Osteocyte (in vitro differentiated cells): ENCODE results near the gene ANTXR2. TPM values are rescaled to one million over a fixed set of nuclear protein-coding genes. Genes with fewer than 3 reads are reported as not detected.

Experiments used
- DNase-seq: peaks from one replicate; pipeline ENCODE4 v3.0.0; 2021; ENCODE audit warnings: mixed read lengths; ENCODE audit not compliant: unreplicated experiment; ENCODE audit errors: extremely low spot score
- H3K27ac Mint-ChIP-seq: one replicate; pipeline ENCODE4 v1.8.0; 2021; ENCODE audit warnings: mild to moderate bottlenecking, mixed read lengths; ENCODE audit not compliant: unreplicated experiment
- H3K27me3 Mint-ChIP-seq: one replicate; pipeline ENCODE4 v1.8.0; 2021; ENCODE audit warnings: mixed read lengths; ENCODE audit not compliant: unreplicated experiment
- H3K36me3 Mint-ChIP-seq: one replicate; pipeline ENCODE4 v1.8.0; 2021; ENCODE audit warnings: mixed read lengths; ENCODE audit not compliant: unreplicated experiment
- H3K4me1 Mint-ChIP-seq: one replicate; pipeline ENCODE4 v1.8.0; 2021; ENCODE audit warnings: mixed read lengths; ENCODE audit not compliant: unreplicated experiment
- H3K4me3 Mint-ChIP-seq: one replicate; pipeline ENCODE4 v1.8.0; 2021; ENCODE audit warnings: mild to moderate bottlenecking, moderate library complexity, mixed read lengths; ENCODE audit not compliant: unreplicated experiment
- H3K9me3 Mint-ChIP-seq: one replicate; pipeline ENCODE4 v1.8.0; 2021; ENCODE audit warnings: mixed read lengths; ENCODE audit not compliant: unreplicated experiment
- CTCF ChIP-seq: fragments of 200-600 bp; sonication (generic); IDR thresholded peaks from 2 replicates; pipeline ENCODE4 v1.5.0; 2021; ENCODE audit warnings: antibody characterized with exemption, mild to moderate bottlenecking, moderate library complexity
- total RNA-seq: library from RNA; stranded (reverse); gene quantifications from 2 replicates; pipeline ENCODE4 v1.2.1, GENCODE V29; 2021

Gene ANTXR2
- total RNA-seq, 1 donor from 2014 or later, result 35.3 TPM

GRCh38 chr4:79927931-79928330 is 145.1 kb downstream of the ANTXR2 start:
- no peaks in the 10 kb centered on the region for H3K36me3 Mint-ChIP-seq
- TF ChIP-seq CTCF, result no peak
- H3K4me3 Mint-ChIP-seq, result no peak overlapping the region
- no peaks in the 10 kb centered on the region for H3K9me3 Mint-ChIP-seq
- no peak for DNase-seq
- H3K4me1 Mint-ChIP-seq, result no peaks in the 10 kb centered on the region
- H3K27ac Mint-ChIP-seq, result no peak overlapping the region
- no peaks in the 10 kb centered on the region for H3K27me3 Mint-ChIP-seq

GRCh38 chr4:79923281-79923680 is 149.7 kb downstream of the ANTXR2 start:
- Mint-ChIP-seq H3K4me3 (no peak overlapping the region), H3K9me3 (peaks cover 2% of the 10 kb centered on the region), H3K36me3 (no peaks in the 10 kb centered on the region), H3K27ac (no peak overlapping the region), H3K27me3 (no peaks in the 10 kb centered on the region), H3K4me1 (no peaks in the 10 kb centered on the region)
- no peak for DNase-seq
- no peak for TF ChIP-seq CTCF

GRCh38 chr4:79922011-79922410 is 151.0 kb downstream of the ANTXR2 start:
- Mint-ChIP-seq H3K4me3 (no peak overlapping the region), H3K27ac (no peak overlapping the region), H3K4me1 (no peaks in the 10 kb centered on the region), H3K9me3 (peaks cover 8% of the 10 kb centered on the region), H3K36me3 (no peaks in the 10 kb centered on the region), H3K27me3 (no peaks in the 10 kb centered on the region)
- DNase-seq, result no peak
- TF ChIP-seq CTCF, result no peak

- no peak for DNase-seq
- Mint-ChIP-seq H3K4me1 (no peaks in the 10 kb centered on the region), H3K27me3 (no peaks in the 10 kb centered on the region), H3K4me3 (no peak overlapping the region), H3K36me3 (no peaks in the 10 kb centered on the region), H3K9me3 (peaks cover 8% of the 10 kb centered on the region), H3K27ac (no peak overlapping the region)
- no peak for TF ChIP-seq CTCF
Observed at GRCh38 chr4:79920163-79920853, 152.7 kb downstream of the ANTXR2 start.

- H3K27ac Mint-ChIP-seq, result no peak overlapping the region
- H3K4me1 Mint-ChIP-seq, result no peaks in the 10 kb centered on the region
- no peak for TF ChIP-seq CTCF
- H3K27me3 Mint-ChIP-seq, result no peaks in the 10 kb centered on the region
- no peak overlapping the region for H3K4me3 Mint-ChIP-seq
- H3K9me3 Mint-ChIP-seq, result peaks cover 8% of the 10 kb centered on the region
- DNase-seq, result no peak
- no peaks in the 10 kb centered on the region for H3K36me3 Mint-ChIP-seq
Observed at GRCh38 chr4:79918292-79918691, 154.7 kb downstream of the ANTXR2 start.
